Caco-2 (cell line): Measurements from ENCODE around the gene SH2D2A. TPM values are rescaled to one million over a fixed set of nuclear protein-coding genes. Genes with fewer than 3 reads are reported as not detected.

Experiments
- BruUV-seq: library from RNA; stranded (reverse); fragments of 400-500 nt; replicated peaks from 2 replicates; lab custom pipeline; 2021; lab: Mats Ljungman, UMichigan
- CTCF ChIA-PET: fragments of 300-600 bp; sonication (Branson Sonifier 250); formaldehyde crosslinking; loops from one replicate; lab custom pipeline; 2022; ENCODE audit warnings: antibody characterized with exemption; lab: Charles Lee
- POLR2A ChIA-PET: fragments of 300-600 bp; sonication (Branson Sonifier 250); formaldehyde crosslinking; loops from one replicate; lab custom pipeline; 2022; ENCODE audit warnings: antibody characterized with exemption; lab: Charles Lee
- DNase-seq, 2 experiments: peaks; one replicate each; pipeline versions ENCODE4 v3.0.0 to v3.0.0-alpha.2; 2020 to 2022
- H3K27me3 ChIP-seq: replicated peaks from 2 replicates; pipeline ENCODE4 v1.6.0; 2011; ENCODE audit warnings: low read length; ENCODE audit not compliant: control insufficient read depth, insufficient read depth
- H3K36me3 ChIP-seq: 2 replicates; pipeline ENCODE4 v1.5.1; 2011; ENCODE audit warnings: low read length; ENCODE audit not compliant: control insufficient read depth, insufficient read depth
- H3K4me1 ChIP-seq: fragments of 250-450 bp; sonication (Bioruptor Pico); 2 replicates; pipeline ENCODE4 v1.5.1; 2020; ENCODE audit warnings: mild to moderate bottlenecking
- H3K4me3 ChIP-seq: 2 replicates; pipeline ENCODE4 v1.5.1; 2011; ENCODE audit warnings: low read depth, mild to moderate bottlenecking, control low read depth, low read length
- H3K9me3 ChIP-seq: fragments of 250-450 bp; sonication (Bioruptor Pico); 2 replicates; pipeline ENCODE4 v1.5.1; 2020; ENCODE audit warnings: mild to moderate bottlenecking, moderate library complexity
- H3K27ac Mint-ChIP-seq: one replicate; pipeline ENCODE4 v1.8.0; 2022; ENCODE audit warnings: mixed read lengths; ENCODE audit not compliant: unreplicated experiment
- H3K27me3 Mint-ChIP-seq: one replicate; pipeline ENCODE4 v1.8.0; 2022; ENCODE audit warnings: mixed read lengths; ENCODE audit not compliant: insufficient read depth, unreplicated experiment
- H3K36me3 Mint-ChIP-seq: one replicate; pipeline ENCODE4 v1.8.0; 2022; ENCODE audit warnings: mild to moderate bottlenecking, mixed read lengths; ENCODE audit not compliant: insufficient read depth, unreplicated experiment
- H3K4me1 Mint-ChIP-seq: one replicate; pipeline ENCODE4 v1.8.0; 2022; ENCODE audit warnings: low read depth, mixed read lengths; ENCODE audit not compliant: unreplicated experiment
- H3K4me3 Mint-ChIP-seq: one replicate; pipeline ENCODE4 v1.8.0; 2022; ENCODE audit warnings: mild to moderate bottlenecking, moderate library complexity, mixed read lengths; ENCODE audit not compliant: unreplicated experiment
- H3K9me3 Mint-ChIP-seq: one replicate; pipeline ENCODE4 v1.8.0; 2022; ENCODE audit warnings: mixed read lengths; ENCODE audit not compliant: unreplicated experiment
- intact Hi-C: fragments of 100-400 bp; cut with micrococcal nuclease; formaldehyde crosslinking; loops from one replicate; pipeline ENCODE4 v1.10.0; 2022; ENCODE audit not compliant: unreplicated experiment
- total RNA-seq: library from RNA; stranded (reverse); gene quantifications from 2 replicates; pipeline ENCODE4 v1.2.3, GENCODE V29; 2022
- TF ChIP-seq, protein P1 (sequence below), 2 experiments: fragments of 200-600 bp in 1 of 2; IDR thresholded peaks; 1 replicate in 1 of 2; 2 replicates in 1 of 2; pipeline versions ENCODE4 v1.5.1 to v1.8.0; 2011 to 2022; ENCODE audit warnings: antibody characterized with exemption in 1 of 2, control low read depth in 1 of 2, inconsistent platforms in 1 of 2, low read depth in 1 of 2, low read length in 1 of 2, mild to moderate bottlenecking in 1 of 2, moderate library complexity in 1 of 2; ENCODE audit not compliant: insufficient read depth in 1 of 2, severe bottlenecking in 1 of 2, unreplicated experiment in 1 of 2

SH2D2A gene
- total RNA-seq, 1 experiment from 2014 or later, result 5.5 TPM

DNA sequence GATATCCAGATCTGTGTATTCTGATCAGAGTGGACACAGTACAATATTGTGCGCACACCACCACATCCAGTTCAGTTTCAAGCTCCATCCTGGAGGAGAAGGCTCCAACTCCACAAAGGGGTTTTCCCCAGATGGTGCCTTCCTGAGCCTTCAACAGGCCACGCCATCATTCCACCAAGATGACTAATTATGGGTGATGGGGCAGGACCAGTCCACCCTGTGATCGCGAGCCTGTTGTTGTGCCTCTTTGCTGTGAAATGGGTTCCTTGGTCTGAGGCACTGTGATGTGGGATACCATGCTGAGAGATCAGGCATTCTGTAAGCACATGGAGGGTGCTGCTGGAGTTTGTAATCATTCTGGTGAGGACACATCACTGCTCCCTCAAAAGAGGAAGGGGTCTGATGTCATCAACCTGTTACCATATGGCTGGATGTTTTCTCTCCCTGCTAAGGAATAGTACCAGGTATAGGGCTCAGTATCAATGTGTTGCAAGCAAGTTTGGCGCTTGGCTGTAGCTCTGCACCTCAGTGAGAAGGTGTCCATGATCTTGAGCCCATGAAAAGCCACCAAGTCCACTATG lies 6.7 kb upstream of the SH2D2A start:
- no peak for DNase-seq
- Mint-ChIP-seq H3K36me3 (no peaks in the 10 kb centered on the region), H3K4me1 (no peaks in the 10 kb centered on the region), H3K27me3 (peaks cover 7% of the 10 kb centered on the region), H3K9me3 (no peaks in the 10 kb centered on the region), H3K27ac (no peak overlapping the region), H3K4me3 (no peak overlapping the region)
- TF ChIP-seq, protein P1, sequence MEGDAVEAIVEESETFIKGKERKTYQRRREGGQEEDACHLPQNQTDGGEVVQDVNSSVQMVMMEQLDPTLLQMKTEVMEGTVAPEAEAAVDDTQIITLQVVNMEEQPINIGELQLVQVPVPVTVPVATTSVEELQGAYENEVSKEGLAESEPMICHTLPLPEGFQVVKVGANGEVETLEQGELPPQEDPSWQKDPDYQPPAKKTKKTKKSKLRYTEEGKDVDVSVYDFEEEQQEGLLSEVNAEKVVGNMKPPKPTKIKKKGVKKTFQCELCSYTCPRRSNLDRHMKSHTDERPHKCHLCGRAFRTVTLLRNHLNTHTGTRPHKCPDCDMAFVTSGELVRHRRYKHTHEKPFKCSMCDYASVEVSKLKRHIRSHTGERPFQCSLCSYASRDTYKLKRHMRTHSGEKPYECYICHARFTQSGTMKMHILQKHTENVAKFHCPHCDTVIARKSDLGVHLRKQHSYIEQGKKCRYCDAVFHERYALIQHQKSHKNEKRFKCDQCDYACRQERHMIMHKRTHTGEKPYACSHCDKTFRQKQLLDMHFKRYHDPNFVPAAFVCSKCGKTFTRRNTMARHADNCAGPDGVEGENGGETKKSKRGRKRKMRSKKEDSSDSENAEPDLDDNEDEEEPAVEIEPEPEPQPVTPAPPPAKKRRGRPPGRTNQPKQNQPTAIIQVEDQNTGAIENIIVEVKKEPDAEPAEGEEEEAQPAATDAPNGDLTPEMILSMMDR (IDR thresholded peaks at IDR 0.05; ENCODE audit: insufficient read depth in 1 of 2, low read depth in 1 of 2, low read length in 1 of 2, severe bottlenecking in 1 of 2, unreplicated experiment in 1 of 2), result no peak
- BruUV-seq, result no TSS peak
- no peaks in the 10 kb centered on the region; the same call in 1 of the 2 replicates for H3K27me3 ChIP-seq
- H3K9me3 ChIP-seq, result no peaks in the 10 kb centered on the region
- H3K4me3 ChIP-seq, result no peak overlapping the region
- H3K36me3 ChIP-seq, result no peaks in the 10 kb centered on the region
- intact Hi-C loops, result no loop called here
- POLR2A ChIA-PET, result no interaction called here
- H3K4me1 ChIP-seq, result no peaks in the 10 kb centered on the region
- CTCF ChIA-PET, result interaction anchor here (0.9 to 1.0 kb wide), 2 partner anchors 18 to 36 kb away, joined by 3 read pairs; no protein-coding TSS in a partner anchor

DNA sequence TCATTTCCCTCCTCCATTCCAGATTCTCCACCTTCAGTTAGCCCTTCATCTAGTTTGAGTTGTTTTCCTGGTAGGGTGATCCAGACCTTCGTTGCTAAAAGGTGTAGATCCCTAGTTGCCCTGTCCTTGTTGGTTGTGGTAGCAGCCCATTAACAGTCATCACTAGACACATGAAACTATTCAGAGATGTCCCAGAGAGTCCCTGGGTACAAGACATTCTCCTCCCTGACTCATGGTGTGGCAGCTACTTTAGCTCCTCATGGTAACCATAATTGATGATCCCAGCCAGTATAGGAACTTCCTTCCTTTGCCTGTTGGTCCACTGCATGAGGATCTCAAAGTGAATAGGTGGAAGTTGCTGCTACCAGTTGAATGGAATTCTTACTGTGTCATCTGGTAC lies 6.0 kb upstream of the SH2D2A start:
- H3K27ac Mint-ChIP-seq, result no peak overlapping the region
- Histone ChIP-seq H3K9me3 (no peaks in the 10 kb centered on the region), H3K36me3 (no peaks in the 10 kb centered on the region), H3K4me3 (no peak overlapping the region), H3K27me3 (no peaks in the 10 kb centered on the region; the same call in 1 of the 2 replicates), H3K4me1 (no peaks in the 10 kb centered on the region)
- no TSS peak for BruUV-seq
- peaks cover 7% of the 10 kb centered on the region for H3K27me3 Mint-ChIP-seq
- TF ChIP-seq, protein P1 (IDR thresholded peaks at IDR 0.05; ENCODE audit: insufficient read depth in 1 of 2, low read depth in 1 of 2, low read length in 1 of 2, severe bottlenecking in 1 of 2, unreplicated experiment in 1 of 2), result no peak
- no peaks in the 10 kb centered on the region for H3K4me1 Mint-ChIP-seq
- no peaks in the 10 kb centered on the region for H3K36me3 Mint-ChIP-seq
- intact Hi-C loops, result no loop called here
- H3K4me3 Mint-ChIP-seq, result no peak overlapping the region
- POLR2A ChIA-PET, result interaction anchor here (0.6 kb wide), 1 partner anchor 9 kb away, joined by 3 read pairs; no protein-coding TSS in a partner anchor
- H3K9me3 Mint-ChIP-seq, result no peaks in the 10 kb centered on the region
- CTCF ChIA-PET, result interaction anchor here (0.6 to 1.1 kb wide), 4 partner anchors 9 to 192 kb away, joined by 3 to 5 read pairs (median 4); no protein-coding TSS in a partner anchor
- DNase-seq, result no peak

DNA sequence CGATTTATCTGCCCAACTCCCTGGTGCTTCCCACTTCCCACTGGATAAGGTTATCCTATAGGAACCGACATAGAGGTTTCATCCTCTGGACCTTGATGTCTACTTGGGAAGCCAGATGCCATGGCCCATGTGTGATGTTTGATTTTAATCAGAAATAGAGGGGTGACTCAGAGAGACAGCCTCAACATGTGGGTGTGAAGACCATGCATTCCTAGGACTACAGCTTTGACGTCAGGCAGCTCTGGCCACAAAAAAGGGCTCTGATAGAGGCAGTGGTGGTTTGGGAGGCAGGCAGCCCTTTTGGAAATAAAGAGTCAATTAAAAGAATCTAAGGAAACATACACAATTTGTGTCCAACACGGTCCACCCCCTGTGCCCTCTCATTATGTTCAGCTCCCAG lies 5.2 kb upstream of the SH2D2A start:
- Histone ChIP-seq H3K27me3 (no peaks in the 10 kb centered on the region; the same call in 1 of the 2 replicates), H3K9me3 (no peaks in the 10 kb centered on the region), H3K4me1 (no peaks in the 10 kb centered on the region), H3K4me3 (no peak overlapping the region), H3K36me3 (no peaks in the 10 kb centered on the region)
- Mint-ChIP-seq H3K9me3 (no peaks in the 10 kb centered on the region), H3K4me3 (no peak overlapping the region), H3K27ac (no peak overlapping the region), H3K27me3 (peaks cover 7% of the 10 kb centered on the region), H3K36me3 (no peaks in the 10 kb centered on the region), H3K4me1 (no peaks in the 10 kb centered on the region)
- ChIA-PET POLR2A (no interaction called here), CTCF (interaction anchor here (0.6 to 1.3 kb wide), 3 partner anchors 8 to 65 kb away, joined by 3 to 4 read pairs (median 3); no protein-coding TSS in a partner anchor)
- intact Hi-C loops, result no loop called here
- TF ChIP-seq, protein P1 (IDR thresholded peaks at IDR 0.05; ENCODE audit: insufficient read depth in 1 of 2, low read depth in 1 of 2, low read length in 1 of 2, severe bottlenecking in 1 of 2, unreplicated experiment in 1 of 2), result no peak
- no peak for DNase-seq
- no TSS peak for BruUV-seq
